Neuron (in vitro differentiated cells): Measurements from ENCODE around the gene APBB3.

ENCODE experiments used
- H2AFZ ChIP-seq: one replicate; pipeline ENCODE4 v1.6.1; 2013; ENCODE audit warnings: low read depth, mild to moderate bottlenecking, inconsistent platforms, low read length, moderate library complexity
- H3K27me3 ChIP-seq: one replicate; pipeline ENCODE4 v1.6.1; 2013; ENCODE audit warnings: low read length; ENCODE audit not compliant: insufficient read depth
- H3K36me3 ChIP-seq: one replicate; pipeline ENCODE4 v1.6.1; 2013; ENCODE audit warnings: low read length; ENCODE audit not compliant: insufficient read depth
- H3K4me1 ChIP-seq: one replicate; pipeline ENCODE4 v1.6.1; 2013; ENCODE audit warnings: low read length; ENCODE audit not compliant: insufficient read depth
- H3K4me3 ChIP-seq: 2 replicates; pipeline ENCODE4 v1.5.1; 2013; ENCODE audit warnings: mild to moderate bottlenecking, low read length, moderate library complexity
- H3K9me3 ChIP-seq: one replicate; pipeline ENCODE4 v1.6.1; 2013; ENCODE audit warnings: low read length

The APBB3 gene

GRCh38 chr5:140546851-140547507 is 17.4 kb downstream of the APBB3 start:
- peaks cover 73% of the 10 kb centered on the region for H3K36me3 ChIP-seq
- H3K4me1 ChIP-seq: no peaks in the 10 kb centered on the region
- H3K9me3 ChIP-seq: no peaks in the 10 kb centered on the region
- H2AFZ ChIP-seq: no peak overlapping the region
- no peak overlapping the region for H3K4me3 ChIP-seq
- no peaks in the 10 kb centered on the region for H3K27me3 ChIP-seq

GRCh38 chr5:140545606-140546005 is 18.8 kb downstream of the APBB3 start:
- H3K4me3 ChIP-seq: no peak overlapping the region
- no peaks in the 10 kb centered on the region for H3K9me3 ChIP-seq
- no peak overlapping the region for H2AFZ ChIP-seq
- no peaks in the 10 kb centered on the region for H3K27me3 ChIP-seq
- H3K4me1 ChIP-seq: no peaks in the 10 kb centered on the region
- peaks cover 73% of the 10 kb centered on the region for H3K36me3 ChIP-seq

GRCh38 chr5:140544986-140545385 is 19.4 kb downstream of the APBB3 start:
- Histone ChIP-seq H3K4me3 (no peak overlapping the region), H3K9me3 (no peaks in the 10 kb centered on the region), H3K4me1 (no peaks in the 10 kb centered on the region), H2AFZ (no peak overlapping the region), H3K27me3 (no peaks in the 10 kb centered on the region), H3K36me3 (peaks cover 73% of the 10 kb centered on the region)

- Histone ChIP-seq H3K4me1 (no peaks in the 10 kb centered on the region), H3K4me3 (no peak overlapping the region), H2AFZ (no peak overlapping the region), H3K9me3 (no peaks in the 10 kb centered on the region), H3K36me3 (peaks cover 74% of the 10 kb centered on the region), H3K27me3 (no peaks in the 10 kb centered on the region)
Measured at GRCh38 chr5:140542972-140543371, 21.4 kb downstream of the APBB3 start.

DNA sequence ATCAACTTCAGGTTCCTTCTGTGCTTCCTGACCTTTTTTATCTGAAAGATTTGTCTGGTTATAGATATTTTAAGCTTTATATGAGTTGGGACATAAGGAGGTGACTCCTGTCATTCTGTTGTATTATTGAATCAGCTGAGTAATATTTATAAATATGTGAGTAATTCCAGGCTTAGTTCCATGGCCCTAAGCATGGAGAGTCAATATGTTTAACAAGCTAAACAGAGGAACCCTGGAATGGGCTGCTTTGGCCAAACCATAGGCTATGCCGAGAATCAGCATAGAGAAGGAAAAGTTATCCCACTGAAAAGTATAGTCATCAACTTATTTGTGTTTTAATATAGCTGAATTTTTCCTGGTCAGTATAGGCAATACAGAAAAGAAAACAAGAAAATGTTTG is 24.2 kb downstream of the APBB3 start:
- H3K4me1 ChIP-seq: no peaks in the 10 kb centered on the region
- H3K4me3 ChIP-seq: no peak overlapping the region
- no peaks in the 10 kb centered on the region for H3K9me3 ChIP-seq
- peaks cover 89% of the 10 kb centered on the region for H3K36me3 ChIP-seq
- no peaks in the 10 kb centered on the region for H3K27me3 ChIP-seq
- H2AFZ ChIP-seq: no peak overlapping the region

GRCh38 chr5:140524003-140524402 is 40.4 kb downstream of the APBB3 start:
- Histone ChIP-seq H2AFZ (no peak overlapping the region), H3K36me3 (peaks cover 57% of the 10 kb centered on the region), H3K27me3 (no peaks in the 10 kb centered on the region), H3K9me3 (no peaks in the 10 kb centered on the region), H3K4me1 (no peaks in the 10 kb centered on the region), H3K4me3 (no peak overlapping the region)

DNA sequence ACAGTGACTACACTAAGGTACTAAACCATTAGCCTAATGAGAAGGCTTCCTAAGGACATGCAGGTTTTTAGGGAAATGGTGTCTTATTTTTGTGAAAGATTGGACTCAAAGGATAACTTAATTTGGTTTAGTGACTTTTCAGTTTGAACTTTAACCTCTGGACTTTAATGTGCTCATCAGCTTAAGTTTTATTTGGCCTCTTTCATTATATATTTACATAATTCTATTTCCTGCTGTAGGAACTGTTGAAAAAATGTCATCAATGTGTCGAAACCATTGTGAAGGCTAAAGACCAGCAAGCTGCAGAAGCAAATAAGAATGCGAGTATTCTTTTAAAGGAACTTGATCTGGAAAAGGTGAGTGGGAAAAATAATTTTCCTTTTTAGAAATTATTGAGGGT is 51.3 kb downstream of the APBB3 start:
- H2AFZ ChIP-seq: no peak overlapping the region
- no peaks in the 10 kb centered on the region for H3K4me1 ChIP-seq
- H3K9me3 ChIP-seq: peaks cover 6% of the 10 kb centered on the region
- H3K36me3 ChIP-seq: peaks cover 67% of the 10 kb centered on the region
- no peaks in the 10 kb centered on the region for H3K27me3 ChIP-seq
- H3K4me3 ChIP-seq: no peak overlapping the region

DNA sequence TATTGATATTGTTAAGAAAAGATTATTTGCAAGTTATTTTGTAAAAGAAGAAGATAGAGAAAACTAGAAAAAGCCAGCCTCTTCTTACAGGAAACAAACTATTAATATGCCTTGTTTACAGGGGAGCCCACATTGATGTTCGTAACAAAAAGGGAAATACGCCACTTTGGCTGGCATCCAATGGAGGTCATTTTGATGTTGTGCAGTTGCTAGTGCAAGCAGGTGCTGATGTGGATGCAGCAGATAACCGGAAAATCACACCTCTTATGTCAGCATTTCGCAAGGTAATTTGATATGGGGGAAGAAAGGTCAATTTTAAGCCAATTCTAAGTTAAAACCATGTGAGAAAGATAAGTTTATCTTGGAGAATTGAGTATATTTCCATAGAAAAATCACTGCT is 54.5 kb downstream of the APBB3 start:
- Histone ChIP-seq H2AFZ (no peak overlapping the region), H3K36me3 (peaks cover 89% of the 10 kb centered on the region), H3K9me3 (peaks cover 8% of the 10 kb centered on the region), H3K27me3 (no peaks in the 10 kb centered on the region), H3K4me3 (no peak overlapping the region), H3K4me1 (no peaks in the 10 kb centered on the region)
